CD14-positive monocyte (primary cell): Measurements from ENCODE around the gene DPP6. TPM values are rescaled to one million over a fixed set of nuclear protein-coding genes. Genes with fewer than 3 reads are reported as not detected.

Source experiments
- DNase-seq, 3 donors: peaks; one replicate each; pipeline ENCODE4 v3.0.0-alpha.2; 2011 to 2022
- H2AFZ ChIP-seq: 2 replicates; pipeline ENCODE4 v1.6.0; 2012; ENCODE audit warnings: mild to moderate bottlenecking, low read depth, low read length, inconsistent platforms; ENCODE audit not compliant: insufficient read depth, poor library complexity, severe bottlenecking
- H3K27ac ChIP-seq, 2 donors: 1 replicate in 1 of 2; 2 replicates in 1 of 2; pipeline ENCODE4 v1.5.1; 2012 to 2013; ENCODE audit warnings: low read length in 2 of 2, control low read depth in 1 of 2, inconsistent platforms in 1 of 2, low read depth in 1 of 2, mild to moderate bottlenecking in 1 of 2
- H3K27me3 ChIP-seq, 2 donors: one replicate each; pipeline versions ENCODE4 v1.6.0 to v1.6.1; 2011 to 2013; ENCODE audit warnings: low read length in 2 of 2; ENCODE audit not compliant: control insufficient read depth in 2 of 2, insufficient read depth in 2 of 2
- H3K36me3 ChIP-seq, 2 donors: replicated peaks in 1 of 2; 1 replicate in 1 of 2; 2 replicates in 1 of 2; pipeline versions ENCODE4 v1.5.1 to v1.6.1; 2012 to 2013; ENCODE audit warnings: low read length in 2 of 2, control low read depth in 1 of 2, inconsistent platforms in 1 of 2, mild to moderate bottlenecking in 1 of 2; ENCODE audit not compliant: insufficient read depth in 2 of 2, control insufficient read depth in 1 of 2
- H3K4me1 ChIP-seq, 2 donors: 1 replicate in 1 of 2; 2 replicates in 1 of 2; pipeline versions ENCODE4 v1.5.1 to v1.6.1; 2012 to 2013; ENCODE audit warnings: low read length in 2 of 2, control low read depth in 1 of 2, inconsistent platforms in 1 of 2, mild to moderate bottlenecking in 1 of 2, moderate library complexity in 1 of 2; ENCODE audit not compliant: insufficient read depth in 2 of 2, control insufficient read depth in 1 of 2
- H3K4me2 ChIP-seq: replicated peaks from 2 replicates; pipeline ENCODE3; 2012; ENCODE audit warnings: low read length, moderate library complexity, mild to moderate bottlenecking; ENCODE audit not compliant: poor library complexity, severe bottlenecking; ENCODE audit errors: extremely low read depth
- H3K4me3 ChIP-seq, 3 experiments: fragments of 200-600 bp in 1 of 3; sonication (generic) in 1 of 3; replicated peaks in 1 of 3; 1 replicate in 2 of 3; 2 replicates in 1 of 3; pipeline ENCODE4 v1.5.1; 2011 to 2013; ENCODE audit warnings: low read length in 3 of 3, mild to moderate bottlenecking in 3 of 3, control low read depth in 2 of 3, low read depth in 2 of 3, inconsistent platforms in 1 of 3, moderate library complexity in 1 of 3
- H3K79me2 ChIP-seq: 2 replicates; pipeline ENCODE4 v1.6.0; 2012; ENCODE audit warnings: mild to moderate bottlenecking, control low read depth, inconsistent platforms, low read length, moderate library complexity; ENCODE audit not compliant: insufficient read depth
- H3K9ac ChIP-seq: 2 replicates; pipeline ENCODE4 v1.6.0; 2017; ENCODE audit warnings: low read length, mild to moderate bottlenecking; ENCODE audit not compliant: insufficient read depth, poor library complexity, severe bottlenecking
- H3K9me3 ChIP-seq, 2 donors: replicated peaks in 1 of 2; 1 replicate in 1 of 2; 2 replicates in 1 of 2; pipeline versions ENCODE4 v1.5.1 to v1.6.1; 2012 to 2013; ENCODE audit warnings: low read length in 2 of 2, control low read depth in 1 of 2; ENCODE audit not compliant: control insufficient read depth in 1 of 2, insufficient read depth in 1 of 2
- H4K20me1 ChIP-seq: 2 replicates; pipeline ENCODE4 v1.6.0; 2012; ENCODE audit warnings: mild to moderate bottlenecking, low read length, control low read depth, moderate library complexity; ENCODE audit not compliant: insufficient read depth
- H3K27ac Mint-ChIP-seq, 7 donors: one replicate each; pipeline ENCODE4 v1.8.0; 2020; ENCODE audit warnings: mild to moderate bottlenecking in 7 of 7, mixed read lengths in 7 of 7, moderate library complexity in 6 of 7, inconsistent platforms in 2 of 7
- H3K27me3 Mint-ChIP-seq, 3 donors: one replicate each; pipeline ENCODE4 v1.8.0; 2021 to 2022; ENCODE audit warnings: low read depth in 3 of 3, mild to moderate bottlenecking in 3 of 3, mixed read lengths in 3 of 3, moderate library complexity in 3 of 3, inconsistent platforms in 1 of 3
- H3K36me3 Mint-ChIP-seq, 2 donors: one replicate each; pipeline ENCODE4 v1.8.0; 2020; ENCODE audit warnings: mixed read lengths in 2 of 2, inconsistent platforms in 1 of 2, mild to moderate bottlenecking in 1 of 2
- H3K4me1 Mint-ChIP-seq: one replicate; pipeline ENCODE4 v1.8.0; 2020; ENCODE audit warnings: mild to moderate bottlenecking, mixed read lengths
- H3K4me3 Mint-ChIP-seq, 2 donors: one replicate each; pipeline ENCODE4 v1.8.0; 2020; ENCODE audit warnings: mild to moderate bottlenecking in 2 of 2, mixed read lengths in 2 of 2, moderate library complexity in 1 of 2
- H3K9me3 Mint-ChIP-seq, 7 donors: one replicate each; pipeline ENCODE4 v1.8.0; 2020 to 2022; ENCODE audit warnings: mixed read lengths in 7 of 7, mild to moderate bottlenecking in 6 of 7, moderate library complexity in 6 of 7, inconsistent platforms in 2 of 7
- WGBS: methylation state at CpG from one replicate; pipeline ENCODE4 v1.1.5; 2013; ENCODE audit warnings: missing lambda C conversion rate; ENCODE audit not compliant: insufficient coverage; 5-methylcytosine and 5-hydroxymethylcytosine counted together
- intact Hi-C, 2 donors: fragments of 100-400 bp; cut with micrococcal nuclease; formaldehyde crosslinking; loops; one replicate each; pipeline versions ENCODE4 v1.15.0 to v1.15.1; 2023
- polyA plus RNA-seq, 3 donors: library from polyadenylated mRNA; depleted of rRNA in 1 of 3; unstranded in 2 of 3; stranded (reverse) in 1 of 3; fragments of 300-500 nt in 2 of 3; fragments of >200 nt in 1 of 3; fragmentation: Illumina TruSeq in 2 of 3; gene quantifications; 1 replicate in 2 of 3; 2 replicates in 1 of 3; pipeline ENCODE4 v1.2.3, GENCODE V29; 2012 to 2021
- TF ChIP-seq, protein P1 (sequence below): fragments of 200-600 bp; IDR thresholded peaks from one replicate; pipeline ENCODE4 v1.8.0; 2022; ENCODE audit warnings: antibody characterized with exemption, mild to moderate bottlenecking

DPP6 gene
- polyA plus RNA-seq, 3 donors: not detected

DNA sequence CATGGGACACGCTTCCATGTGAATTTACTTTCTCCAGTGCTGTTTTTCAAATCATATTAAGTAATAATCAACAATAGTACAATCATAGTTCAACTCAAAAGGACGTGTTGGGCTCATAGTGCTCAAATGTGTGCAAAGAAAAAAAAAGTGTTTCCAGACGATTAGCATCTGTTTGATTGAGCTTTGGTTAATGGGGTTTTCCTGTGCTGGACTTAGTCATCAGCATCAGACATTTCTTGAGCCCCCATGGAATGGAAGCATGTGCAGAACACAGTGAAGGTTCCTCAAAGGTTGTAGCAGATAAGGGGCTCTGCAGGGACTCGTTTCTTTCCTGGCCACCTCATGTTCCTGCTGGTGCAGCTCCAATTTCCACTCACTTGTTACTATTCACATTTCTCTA lies 716.8 kb downstream of the DPP6 start:
- H3K4me1 ChIP-seq: no peaks in the 10 kb centered on the region
- no peak overlapping the region for H3K9ac ChIP-seq
- intact Hi-C loops: no loop called here
- Mint-ChIP-seq H3K27me3 (peaks cover 0 to 6% (median 2%) of the 10 kb centered on the region in 3 donors), H3K4me1 (no peaks in the 10 kb centered on the region), H3K9me3 (peaks cover 6 to 16% (median 12%) of the 10 kb centered on the region in 7 donors), H3K36me3 (no peaks in the 10 kb centered on the region), H3K27ac (no peak overlapping the region), H3K4me3 (no peak overlapping the region)
- no peaks in the 10 kb centered on the region for H4K20me1 ChIP-seq
- 36% methylated on average over 3 of the region's 4 CpGs for WGBS
- no peaks in the 10 kb centered on the region for H3K27me3 ChIP-seq
- peaks cover 8 to 9% of the 10 kb centered on the region in 2 donors for H3K9me3 ChIP-seq
- no peak overlapping the region for H3K4me3 ChIP-seq
- H3K4me2 ChIP-seq: no peak overlapping the region
- TF ChIP-seq, protein P1, sequence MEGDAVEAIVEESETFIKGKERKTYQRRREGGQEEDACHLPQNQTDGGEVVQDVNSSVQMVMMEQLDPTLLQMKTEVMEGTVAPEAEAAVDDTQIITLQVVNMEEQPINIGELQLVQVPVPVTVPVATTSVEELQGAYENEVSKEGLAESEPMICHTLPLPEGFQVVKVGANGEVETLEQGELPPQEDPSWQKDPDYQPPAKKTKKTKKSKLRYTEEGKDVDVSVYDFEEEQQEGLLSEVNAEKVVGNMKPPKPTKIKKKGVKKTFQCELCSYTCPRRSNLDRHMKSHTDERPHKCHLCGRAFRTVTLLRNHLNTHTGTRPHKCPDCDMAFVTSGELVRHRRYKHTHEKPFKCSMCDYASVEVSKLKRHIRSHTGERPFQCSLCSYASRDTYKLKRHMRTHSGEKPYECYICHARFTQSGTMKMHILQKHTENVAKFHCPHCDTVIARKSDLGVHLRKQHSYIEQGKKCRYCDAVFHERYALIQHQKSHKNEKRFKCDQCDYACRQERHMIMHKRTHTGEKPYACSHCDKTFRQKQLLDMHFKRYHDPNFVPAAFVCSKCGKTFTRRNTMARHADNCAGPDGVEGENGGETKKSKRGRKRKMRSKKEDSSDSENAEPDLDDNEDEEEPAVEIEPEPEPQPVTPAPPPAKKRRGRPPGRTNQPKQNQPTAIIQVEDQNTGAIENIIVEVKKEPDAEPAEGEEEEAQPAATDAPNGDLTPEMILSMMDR: no peak
- no peak overlapping the region for H3K27ac ChIP-seq
- H3K79me2 ChIP-seq: no peaks in the 10 kb centered on the region
- H2AFZ ChIP-seq: no peak overlapping the region
- DNase-seq: no peak
- no peaks in the 10 kb centered on the region for H3K36me3 ChIP-seq

DNA sequence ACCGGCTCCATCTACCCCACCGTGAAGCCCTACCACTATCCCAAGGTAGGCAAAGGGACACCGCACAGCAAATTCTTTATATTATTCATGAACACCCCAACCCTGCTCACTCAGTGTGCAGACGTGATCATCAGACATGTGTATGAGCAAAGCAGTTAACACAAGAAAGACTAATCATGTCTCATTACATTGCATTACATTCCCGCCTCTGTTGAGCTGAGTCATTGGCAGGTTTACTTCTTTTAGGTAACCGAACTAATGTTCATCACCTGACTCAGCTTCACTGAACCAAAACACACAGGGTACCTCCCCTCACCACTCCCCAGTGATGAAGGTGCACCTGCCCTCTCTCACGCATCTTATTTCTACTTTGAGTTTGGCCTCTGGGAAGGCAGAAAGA lies 717.3 kb downstream of the DPP6 start:
- intact Hi-C loops: no loop called here
- Histone ChIP-seq H3K9ac (no peak overlapping the region), H3K79me2 (no peaks in the 10 kb centered on the region), H3K36me3 (no peaks in the 10 kb centered on the region), H3K9me3 (peaks cover 8 to 9% of the 10 kb centered on the region in 2 donors), H2AFZ (no peak overlapping the region), H3K4me1 (no peaks in the 10 kb centered on the region), H4K20me1 (no peaks in the 10 kb centered on the region), H3K4me3 (no peak overlapping the region), H3K4me2 (no peak overlapping the region), H3K27me3 (no peaks in the 10 kb centered on the region), H3K27ac (no peak overlapping the region)
- no peaks in the 10 kb centered on the region for H3K36me3 Mint-ChIP-seq
- H3K9me3 Mint-ChIP-seq: peaks cover 6 to 14% (median 12%) of the 10 kb centered on the region in 7 donors
- TF ChIP-seq, protein P1: no peak
- H3K27me3 Mint-ChIP-seq: peaks cover 0 to 6% (median 2%) of the 10 kb centered on the region in 3 donors
- 95% methylated on average over 5 of the region's 7 CpGs for WGBS
- DNase-seq: no peak
- H3K27ac Mint-ChIP-seq: no peak overlapping the region
- no peaks in the 10 kb centered on the region for H3K4me1 Mint-ChIP-seq
- H3K4me3 Mint-ChIP-seq: no peak overlapping the region
